Trophoblast cell (in vitro differentiated cells and primary cell): ENCODE data around the gene NRCAM.

Source experiments
- DNase-seq, 2 donors: peaks; one replicate each; pipeline ENCODE4 v3.0.0-alpha.2; 2016
- H2AFZ ChIP-seq: 2 replicates; pipeline ENCODE4 v1.6.1; 2013; ENCODE audit warnings: low read length, moderate library complexity, mild to moderate bottlenecking; ENCODE audit not compliant: insufficient read depth, poor library complexity
- H2AK5ac ChIP-seq: 2 replicates; pipeline ENCODE4 v1.6.1; 2013; ENCODE audit warnings: mild to moderate bottlenecking, low read length
- H2BK120ac ChIP-seq: 2 replicates; pipeline ENCODE4 v1.6.1; 2013; ENCODE audit warnings: low read length, mild to moderate bottlenecking, moderate library complexity; ENCODE audit not compliant: insufficient read depth, poor library complexity
- H2BK12ac ChIP-seq: 2 replicates; pipeline ENCODE4 v1.6.1; 2013; ENCODE audit warnings: mild to moderate bottlenecking, low read length, moderate library complexity
- H2BK5ac ChIP-seq: 2 replicates; pipeline ENCODE4 v1.6.1; 2013; ENCODE audit warnings: low read length, low read depth, moderate library complexity, mild to moderate bottlenecking; ENCODE audit not compliant: poor library complexity
- H3K14ac ChIP-seq: 2 replicates; pipeline ENCODE4 v1.6.1; 2013; ENCODE audit warnings: mild to moderate bottlenecking, low read length
- H3K18ac ChIP-seq: 2 replicates; pipeline ENCODE4 v1.6.1; 2013; ENCODE audit warnings: mild to moderate bottlenecking, low read length
- H3K23ac ChIP-seq: 2 replicates; pipeline ENCODE4 v1.6.1; 2013; ENCODE audit warnings: low read length
- H3K27ac ChIP-seq: 2 replicates; pipeline ENCODE4 v1.5.1; 2013; ENCODE audit warnings: low read depth, mild to moderate bottlenecking, inconsistent platforms, low read length, moderate library complexity
- H3K27me3 ChIP-seq: 2 replicates; pipeline ENCODE4 v1.6.1; 2013; ENCODE audit warnings: inconsistent platforms, mild to moderate bottlenecking, low read length, moderate library complexity; ENCODE audit not compliant: insufficient read depth
- H3K36me3 ChIP-seq, 2 experiments: 1 replicate in 1 of 2; 2 replicates in 1 of 2; pipeline ENCODE4 v1.6.1; 2013; ENCODE audit warnings: low read length in 2 of 2, mild to moderate bottlenecking in 2 of 2, moderate library complexity in 1 of 2; ENCODE audit not compliant: insufficient read depth in 2 of 2, control insufficient read depth in 1 of 2
- H3K4ac ChIP-seq: 2 replicates; pipeline ENCODE4 v1.6.1; 2013; ENCODE audit warnings: low read depth, mild to moderate bottlenecking, low read length, moderate library complexity
- H3K4me1 ChIP-seq, 2 experiments: 1 replicate in 1 of 2; 2 replicates in 1 of 2; pipeline ENCODE4 v1.6.1; 2013; ENCODE audit warnings: low read length in 2 of 2, mild to moderate bottlenecking in 2 of 2, moderate library complexity in 1 of 2; ENCODE audit not compliant: insufficient read depth in 2 of 2, control insufficient read depth in 1 of 2
- H3K4me2 ChIP-seq: 2 replicates; pipeline ENCODE4 v1.6.1; 2013; ENCODE audit warnings: inconsistent platforms, mild to moderate bottlenecking, low read length, moderate library complexity
- H3K4me3 ChIP-seq: 2 replicates; pipeline ENCODE4 v1.5.1; 2013; ENCODE audit warnings: mild to moderate bottlenecking, low read depth, low read length, inconsistent platforms
- H3K79me1 ChIP-seq: one replicate; pipeline ENCODE4 v1.6.1; 2013; ENCODE audit warnings: low read length
- H3K79me2 ChIP-seq: 2 replicates; pipeline ENCODE4 v1.6.1; 2013; ENCODE audit warnings: low read length, mild to moderate bottlenecking; ENCODE audit not compliant: control insufficient read depth, insufficient read depth, poor library complexity
- H3K9ac ChIP-seq: 2 replicates; pipeline ENCODE4 v1.6.1; 2013; ENCODE audit warnings: mild to moderate bottlenecking, low read length
- H3K9me3 ChIP-seq: 2 replicates; pipeline ENCODE4 v1.6.1; 2013; ENCODE audit warnings: low read depth, mild to moderate bottlenecking, control low read depth, inconsistent platforms, low read length; ENCODE audit not compliant: insufficient read depth
- H4K12ac ChIP-seq: 2 replicates; pipeline ENCODE4 v1.6.1; 2013; ENCODE audit warnings: low read depth, mild to moderate bottlenecking, low read length, moderate library complexity
- H4K8ac ChIP-seq: 2 replicates; pipeline ENCODE4 v1.6.1; 2013; ENCODE audit warnings: low read depth, mild to moderate bottlenecking, low read length, moderate library complexity
- H4K91ac ChIP-seq: one replicate; pipeline ENCODE4 v1.6.1; 2013; ENCODE audit warnings: low read depth, mild to moderate bottlenecking, low read length, moderate library complexity
- WGBS: extraction: QIAGEN DNeasy Blood & Tissue Kit; methylation state at CpG from one replicate; pipeline ENCODE4 v1.1.7; 2013; ENCODE audit warnings: missing lambda C conversion rate; ENCODE audit not compliant: insufficient read length, insufficient coverage; ENCODE audit errors: extremely low coverage; 5-methylcytosine and 5-hydroxymethylcytosine counted together

The NRCAM gene

GRCh38 chr7:108487646-108488045 is 31.4 kb upstream of the NRCAM start:
- Histone ChIP-seq H3K4me3 (no peak overlapping the region), H3K9me3 (no peaks in the 10 kb centered on the region), H4K8ac (no peak overlapping the region), H2BK5ac (no peak overlapping the region), H3K27me3 (no peaks in the 10 kb centered on the region), H2AFZ (no peak overlapping the region), H3K79me1 (no peaks in the 10 kb centered on the region), H3K4ac (no peak overlapping the region), H2BK120ac (no peak overlapping the region), H2BK12ac (no peak overlapping the region), H3K23ac (no peak overlapping the region), H3K4me2 (no peak overlapping the region), H3K36me3 (no peaks in the 10 kb centered on the region), H3K27ac (no peak overlapping the region), H4K12ac (no peak overlapping the region), H3K18ac (no peak overlapping the region), H3K4me1 (no peaks in the 10 kb centered on the region), H3K14ac (no peak overlapping the region), H4K91ac (no peak overlapping the region), H3K9ac (no peak overlapping the region), H3K79me2 (no peaks in the 10 kb centered on the region), H2AK5ac (no peak overlapping the region)
- DNase-seq = no peak

GRCh38 chr7:108486291-108486966 is 30.2 kb upstream of the NRCAM start:
- Histone ChIP-seq H3K36me3 (no peaks in the 10 kb centered on the region), H2AK5ac (no peak overlapping the region), H4K91ac (no peak overlapping the region), H2BK5ac (no peak overlapping the region), H3K9me3 (no peaks in the 10 kb centered on the region), H3K4me1 (no peaks in the 10 kb centered on the region), H2BK120ac (no peak overlapping the region), H3K9ac (no peak overlapping the region), H3K4ac (no peak overlapping the region), H3K4me3 (no peak overlapping the region), H3K27ac (no peak overlapping the region), H4K8ac (no peak overlapping the region), H3K27me3 (no peaks in the 10 kb centered on the region), H3K4me2 (no peak overlapping the region), H3K79me2 (no peaks in the 10 kb centered on the region), H2AFZ (no peak overlapping the region), H3K18ac (no peak overlapping the region), H2BK12ac (no peak overlapping the region), H3K14ac (no peak overlapping the region), H3K79me1 (no peaks in the 10 kb centered on the region), H4K12ac (no peak overlapping the region), H3K23ac (no peak overlapping the region)
- WGBS = no CpG with 5 or more reads among the region's 5 CpGs
- DNase-seq = no peak

- H3K27ac ChIP-seq = no peak overlapping the region
- H2BK5ac ChIP-seq = no peak overlapping the region
- H3K9ac ChIP-seq = no peak overlapping the region
- H3K4me1 ChIP-seq = no peaks in the 10 kb centered on the region
- H2BK12ac ChIP-seq = no peak overlapping the region
- DNase-seq = no peak
- no peak overlapping the region for H3K23ac ChIP-seq
- H3K18ac ChIP-seq = no peak overlapping the region
- H2AFZ ChIP-seq = no peak overlapping the region
- H3K9me3 ChIP-seq = no peaks in the 10 kb centered on the region
- WGBS = no CpG with 5 or more reads among the region's 1 CpG
- no peak overlapping the region for H2BK120ac ChIP-seq
- H4K8ac ChIP-seq = no peak overlapping the region
- no peak overlapping the region for H3K14ac ChIP-seq
- H3K4ac ChIP-seq = no peak overlapping the region
- H4K12ac ChIP-seq = no peak overlapping the region
- no peaks in the 10 kb centered on the region for H3K27me3 ChIP-seq
- no peak overlapping the region for H4K91ac ChIP-seq
- H3K79me1 ChIP-seq = no peaks in the 10 kb centered on the region
- no peaks in the 10 kb centered on the region for H3K79me2 ChIP-seq
- H3K4me3 ChIP-seq = no peak overlapping the region
- no peak overlapping the region for H3K4me2 ChIP-seq
- H2AK5ac ChIP-seq = no peak overlapping the region
- H3K36me3 ChIP-seq = no peaks in the 10 kb centered on the region
Measured at GRCh38 chr7:108484137-108484536, 27.9 kb upstream of the NRCAM start.

- no peak overlapping the region for H2BK12ac ChIP-seq
Measured at GRCh38 chr7:108480311-108480710, 24.1 kb upstream of the NRCAM start.

More at GRCh38 chr7:108480311-108480710, 24.1 kb upstream of the NRCAM start:
- H2BK120ac ChIP-seq = no peak overlapping the region
- H3K27me3 ChIP-seq = no peaks in the 10 kb centered on the region
- no peak overlapping the region for H3K4me3 ChIP-seq
- H4K8ac ChIP-seq = no peak overlapping the region
- no peak overlapping the region for H3K14ac ChIP-seq
- no peak overlapping the region for H3K4me2 ChIP-seq
- H3K18ac ChIP-seq = no peak overlapping the region
- H2AK5ac ChIP-seq = no peak overlapping the region
- no CpG with 5 or more reads among the region's 5 CpGs for WGBS
- H2AFZ ChIP-seq = no peak overlapping the region
- no peaks in the 10 kb centered on the region for H3K79me2 ChIP-seq
- no peaks in the 10 kb centered on the region for H3K4me1 ChIP-seq
- H3K79me1 ChIP-seq = no peaks in the 10 kb centered on the region
- H2BK5ac ChIP-seq = no peak overlapping the region
- DNase-seq = no peak
- no peak overlapping the region for H4K12ac ChIP-seq
- H3K27ac ChIP-seq = no peak overlapping the region
- no peaks in the 10 kb centered on the region for H3K9me3 ChIP-seq
- no peak overlapping the region for H3K4ac ChIP-seq
- no peak overlapping the region for H3K9ac ChIP-seq
- no peak overlapping the region for H4K91ac ChIP-seq
- H3K36me3 ChIP-seq = peaks cover 1 to 4% of the 10 kb centered on the region in 2 experiments
- H3K23ac ChIP-seq = no peak overlapping the region
